Hepatocyte (in vitro differentiated cells): ENCODE data around the gene RPL10A.

Source experiments
- EZH2phosphoT487 ChIP-seq: fragments of 200-600 bp; sonication (generic); IDR thresholded peaks from one replicate; pipeline ENCODE4 v1.6.1; 2018; ENCODE audit warnings: antibody characterized with exemption, mild to moderate bottlenecking, low read depth, moderate library complexity; ENCODE audit not compliant: unreplicated experiment, severe bottlenecking
- TF ChIP-seq, protein P1 (sequence below): fragments of 200-600 bp; sonication (generic); IDR thresholded peaks from 2 replicates; pipeline ENCODE4 v1.5.1; 2016; ENCODE audit warnings: antibody characterized with exemption, mild to moderate bottlenecking; ENCODE audit not compliant: poor library complexity

DNA sequence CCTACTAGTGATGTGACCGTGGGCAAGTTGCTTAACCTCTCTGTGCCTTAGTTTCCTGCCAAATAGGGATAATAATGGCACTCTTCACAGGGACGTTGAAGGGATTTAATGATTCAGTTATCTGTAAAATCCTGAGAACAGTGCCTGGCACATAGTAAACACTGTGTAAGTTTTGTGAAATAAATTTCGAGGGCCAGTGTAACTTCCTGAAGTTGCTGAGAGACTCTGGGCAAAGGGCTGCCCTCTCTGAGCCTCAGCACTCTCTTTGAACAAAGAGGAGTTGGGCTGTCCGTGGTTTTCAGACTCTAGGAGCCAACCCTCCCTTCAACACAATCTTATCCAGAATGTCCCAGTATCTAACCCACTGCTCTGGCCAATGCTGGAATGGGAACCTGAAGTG is 31.2 kb downstream of the RPL10A start:
- TF ChIP-seq EZH2phosphoT487: no peak
- TF ChIP-seq, protein P1, sequence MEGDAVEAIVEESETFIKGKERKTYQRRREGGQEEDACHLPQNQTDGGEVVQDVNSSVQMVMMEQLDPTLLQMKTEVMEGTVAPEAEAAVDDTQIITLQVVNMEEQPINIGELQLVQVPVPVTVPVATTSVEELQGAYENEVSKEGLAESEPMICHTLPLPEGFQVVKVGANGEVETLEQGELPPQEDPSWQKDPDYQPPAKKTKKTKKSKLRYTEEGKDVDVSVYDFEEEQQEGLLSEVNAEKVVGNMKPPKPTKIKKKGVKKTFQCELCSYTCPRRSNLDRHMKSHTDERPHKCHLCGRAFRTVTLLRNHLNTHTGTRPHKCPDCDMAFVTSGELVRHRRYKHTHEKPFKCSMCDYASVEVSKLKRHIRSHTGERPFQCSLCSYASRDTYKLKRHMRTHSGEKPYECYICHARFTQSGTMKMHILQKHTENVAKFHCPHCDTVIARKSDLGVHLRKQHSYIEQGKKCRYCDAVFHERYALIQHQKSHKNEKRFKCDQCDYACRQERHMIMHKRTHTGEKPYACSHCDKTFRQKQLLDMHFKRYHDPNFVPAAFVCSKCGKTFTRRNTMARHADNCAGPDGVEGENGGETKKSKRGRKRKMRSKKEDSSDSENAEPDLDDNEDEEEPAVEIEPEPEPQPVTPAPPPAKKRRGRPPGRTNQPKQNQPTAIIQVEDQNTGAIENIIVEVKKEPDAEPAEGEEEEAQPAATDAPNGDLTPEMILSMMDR: no peak
